ENCODE data around the gene AGTPBP1.

Gene AGTPBP1

DNA sequence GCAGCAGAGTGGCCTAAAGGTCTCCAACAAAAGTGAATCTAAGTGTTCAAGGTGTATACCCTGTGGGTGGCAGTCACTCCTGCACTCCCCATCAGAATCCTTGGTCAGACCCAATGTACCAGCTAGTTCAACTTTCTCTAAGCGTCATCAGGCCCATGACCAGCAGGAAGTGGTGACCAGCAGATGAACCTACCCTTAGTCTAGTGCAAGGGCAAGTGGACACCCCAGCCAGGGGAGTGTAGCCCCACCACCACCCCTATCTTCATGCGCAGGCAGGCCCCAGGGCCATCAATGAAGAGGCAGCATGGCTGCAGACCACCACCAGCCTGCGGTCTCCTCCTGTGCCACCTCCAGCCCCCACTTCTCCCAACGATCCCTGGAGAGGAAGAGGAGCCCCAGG is 213.1 kb downstream of the AGTPBP1 start:
- no peak for DNase-seq (ENCODE audit: low read depth in 1 of 2, low spot score in 1 of 2)
- H3K27ac ChIP-seq (replicated peaks): no peak overlapping the region
- H3K27me3 ChIP-seq (ENCODE audit: insufficient read depth, poor library complexity, severe bottlenecking): no peaks in the 10 kb centered on the region
- H3K4me3 ChIP-seq (replicated peaks; ENCODE audit: insufficient read depth, low read length): no peak overlapping the region
- TF ChIP-seq, protein P1, sequence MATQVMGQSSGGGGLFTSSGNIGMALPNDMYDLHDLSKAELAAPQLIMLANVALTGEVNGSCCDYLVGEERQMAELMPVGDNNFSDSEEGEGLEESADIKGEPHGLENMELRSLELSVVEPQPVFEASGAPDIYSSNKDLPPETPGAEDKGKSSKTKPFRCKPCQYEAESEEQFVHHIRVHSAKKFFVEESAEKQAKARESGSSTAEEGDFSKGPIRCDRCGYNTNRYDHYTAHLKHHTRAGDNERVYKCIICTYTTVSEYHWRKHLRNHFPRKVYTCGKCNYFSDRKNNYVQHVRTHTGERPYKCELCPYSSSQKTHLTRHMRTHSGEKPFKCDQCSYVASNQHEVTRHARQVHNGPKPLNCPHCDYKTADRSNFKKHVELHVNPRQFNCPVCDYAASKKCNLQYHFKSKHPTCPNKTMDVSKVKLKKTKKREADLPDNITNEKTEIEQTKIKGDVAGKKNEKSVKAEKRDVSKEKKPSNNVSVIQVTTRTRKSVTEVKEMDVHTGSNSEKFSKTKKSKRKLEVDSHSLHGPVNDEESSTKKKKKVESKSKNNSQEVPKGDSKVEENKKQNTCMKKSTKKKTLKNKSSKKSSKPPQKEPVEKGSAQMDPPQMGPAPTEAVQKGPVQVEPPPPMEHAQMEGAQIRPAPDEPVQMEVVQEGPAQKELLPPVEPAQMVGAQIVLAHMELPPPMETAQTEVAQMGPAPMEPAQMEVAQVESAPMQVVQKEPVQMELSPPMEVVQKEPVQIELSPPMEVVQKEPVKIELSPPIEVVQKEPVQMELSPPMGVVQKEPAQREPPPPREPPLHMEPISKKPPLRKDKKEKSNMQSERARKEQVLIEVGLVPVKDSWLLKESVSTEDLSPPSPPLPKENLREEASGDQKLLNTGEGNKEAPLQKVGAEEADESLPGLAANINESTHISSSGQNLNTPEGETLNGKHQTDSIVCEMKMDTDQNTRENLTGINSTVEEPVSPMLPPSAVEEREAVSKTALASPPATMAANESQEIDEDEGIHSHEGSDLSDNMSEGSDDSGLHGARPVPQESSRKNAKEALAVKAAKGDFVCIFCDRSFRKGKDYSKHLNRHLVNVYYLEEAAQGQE (IDR thresholded peaks at IDR 0.05; ENCODE audit: insufficient replicate concordance, low read depth): no peak
- TF ChIP-seq GABPA (IDR thresholded peaks at IDR 0.05; ENCODE audit: low read depth): no peak
- TF ChIP-seq POLR2AphosphoS5 (IDR thresholded peaks at IDR 0.05; ENCODE audit: low read depth): no peak
- no peak for TF ChIP-seq SPI1 (IDR thresholded peaks at IDR 0.05; ENCODE audit: borderline replicate concordance, low read depth)
- TF ChIP-seq, protein P2, sequence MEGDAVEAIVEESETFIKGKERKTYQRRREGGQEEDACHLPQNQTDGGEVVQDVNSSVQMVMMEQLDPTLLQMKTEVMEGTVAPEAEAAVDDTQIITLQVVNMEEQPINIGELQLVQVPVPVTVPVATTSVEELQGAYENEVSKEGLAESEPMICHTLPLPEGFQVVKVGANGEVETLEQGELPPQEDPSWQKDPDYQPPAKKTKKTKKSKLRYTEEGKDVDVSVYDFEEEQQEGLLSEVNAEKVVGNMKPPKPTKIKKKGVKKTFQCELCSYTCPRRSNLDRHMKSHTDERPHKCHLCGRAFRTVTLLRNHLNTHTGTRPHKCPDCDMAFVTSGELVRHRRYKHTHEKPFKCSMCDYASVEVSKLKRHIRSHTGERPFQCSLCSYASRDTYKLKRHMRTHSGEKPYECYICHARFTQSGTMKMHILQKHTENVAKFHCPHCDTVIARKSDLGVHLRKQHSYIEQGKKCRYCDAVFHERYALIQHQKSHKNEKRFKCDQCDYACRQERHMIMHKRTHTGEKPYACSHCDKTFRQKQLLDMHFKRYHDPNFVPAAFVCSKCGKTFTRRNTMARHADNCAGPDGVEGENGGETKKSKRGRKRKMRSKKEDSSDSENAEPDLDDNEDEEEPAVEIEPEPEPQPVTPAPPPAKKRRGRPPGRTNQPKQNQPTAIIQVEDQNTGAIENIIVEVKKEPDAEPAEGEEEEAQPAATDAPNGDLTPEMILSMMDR (IDR thresholded peaks at IDR 0.05; ENCODE audit: insufficient read depth, low read length): no peak

DNA sequence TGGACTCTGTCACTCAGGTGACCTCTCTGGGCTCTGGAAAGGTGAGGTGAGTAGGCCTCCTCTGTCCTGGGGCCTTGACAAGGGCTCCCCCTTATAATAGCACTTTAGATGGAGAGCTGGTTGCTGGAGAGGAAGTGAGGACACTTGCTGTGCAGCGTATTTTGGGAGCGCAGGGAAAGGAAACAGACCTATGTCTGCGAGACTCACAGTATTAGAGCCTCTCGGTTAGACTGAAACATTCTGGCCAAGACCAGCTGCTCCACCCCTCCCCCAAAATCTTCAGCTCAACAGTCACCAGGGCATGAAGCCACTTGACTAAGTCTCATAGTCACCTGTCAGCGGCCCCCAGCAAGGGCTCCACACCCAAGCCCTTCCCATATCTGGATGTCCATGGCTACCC is 213.6 kb downstream of the AGTPBP1 start:
- H3K27ac ChIP-seq (replicated peaks): no peak overlapping the region
- no peak overlapping the region for H3K4me3 ChIP-seq (replicated peaks; ENCODE audit: insufficient read depth, low read length)
- no peaks in the 10 kb centered on the region for H3K27me3 ChIP-seq (ENCODE audit: insufficient read depth, poor library complexity, severe bottlenecking)
- TF ChIP-seq, protein P2 (IDR thresholded peaks at IDR 0.05; ENCODE audit: insufficient read depth, low read length): no peak
- TF ChIP-seq GABPA (IDR thresholded peaks at IDR 0.05; ENCODE audit: low read depth) (no peak), POLR2AphosphoS5 (IDR thresholded peaks at IDR 0.05; ENCODE audit: low read depth) (no peak), SPI1 (IDR thresholded peaks at IDR 0.05; ENCODE audit: borderline replicate concordance, low read depth) (no peak)
- no peak for DNase-seq (ENCODE audit: low read depth in 1 of 2, low spot score in 1 of 2)

DNA sequence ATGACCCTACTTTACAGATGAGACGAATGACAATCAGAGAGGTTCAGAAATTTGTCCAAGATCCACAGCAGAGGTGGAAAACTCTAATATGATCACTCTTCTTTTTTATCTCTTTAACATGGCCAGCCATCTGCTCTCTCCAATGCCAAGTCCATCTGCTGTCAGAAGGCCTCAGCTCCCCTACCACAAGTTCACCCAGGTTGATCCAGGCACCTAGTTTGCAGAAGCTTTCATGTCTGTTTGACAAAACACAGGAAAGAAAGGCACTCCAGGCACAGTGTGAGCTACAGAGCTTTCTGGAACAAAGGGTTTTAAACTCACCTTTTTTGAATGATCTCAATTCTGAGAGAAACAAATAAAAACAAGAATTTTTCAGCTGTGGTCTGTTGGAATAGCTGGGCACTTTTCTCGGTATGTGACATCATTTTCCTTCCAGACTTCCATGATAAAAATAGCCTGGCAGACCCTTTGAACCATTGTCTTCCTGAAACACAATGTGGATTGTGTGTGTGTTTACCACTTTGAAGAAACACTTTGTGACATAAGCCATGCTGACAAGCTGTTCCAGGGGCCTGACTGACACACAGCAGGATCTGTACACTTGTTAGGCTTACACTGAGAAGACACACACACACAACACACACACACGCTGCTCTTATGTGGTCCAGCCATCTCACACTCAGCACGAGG is 214.3 kb downstream of the AGTPBP1 start:
- Histone ChIP-seq H3K4me3 (replicated peaks; ENCODE audit: insufficient read depth, low read length) (no peak overlapping the region), H3K27ac (replicated peaks) (no peak overlapping the region), H3K27me3 (ENCODE audit: insufficient read depth, poor library complexity, severe bottlenecking) (no peaks in the 10 kb centered on the region)
- DNase-seq (ENCODE audit: low read depth in 1 of 2, low spot score in 1 of 2): no peak
- TF ChIP-seq, protein P1 (IDR thresholded peaks at IDR 0.05; ENCODE audit: insufficient replicate concordance, low read depth): no peak
- TF ChIP-seq SPI1 (IDR thresholded peaks at IDR 0.05; ENCODE audit: borderline replicate concordance, low read depth) (no peak), GABPA (IDR thresholded peaks at IDR 0.05; ENCODE audit: low read depth) (no peak), POLR2AphosphoS5 (IDR thresholded peaks at IDR 0.05; ENCODE audit: low read depth) (no peak)
- TF ChIP-seq, protein P2 (IDR thresholded peaks at IDR 0.05; ENCODE audit: insufficient read depth, low read length): no peak

DNA sequence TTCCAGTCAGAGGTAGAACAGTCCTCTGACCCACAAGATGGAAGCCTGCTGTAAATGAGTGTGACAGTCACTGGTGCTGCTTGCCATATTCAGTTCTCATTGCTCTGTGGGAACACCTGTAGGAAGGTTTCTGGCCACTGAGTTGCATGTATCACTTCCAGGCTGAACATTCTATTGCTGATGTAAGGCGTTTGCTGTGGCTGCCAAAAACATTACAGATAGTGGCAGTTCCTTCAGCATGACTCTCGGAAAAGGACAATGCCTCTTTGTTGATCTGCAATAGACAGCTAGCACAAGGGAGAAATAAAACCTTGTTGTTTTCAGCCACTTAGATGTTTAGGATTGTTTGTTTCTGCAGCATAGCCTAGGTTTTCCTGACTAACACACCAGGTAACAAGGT is 217.2 kb downstream of the AGTPBP1 start:
- H3K27me3 ChIP-seq (ENCODE audit: insufficient read depth, poor library complexity, severe bottlenecking): no peaks in the 10 kb centered on the region
- no peak overlapping the region for H3K27ac ChIP-seq (replicated peaks)
- H3K4me3 ChIP-seq (replicated peaks; ENCODE audit: insufficient read depth, low read length): no peak overlapping the region
- TF ChIP-seq GABPA (IDR thresholded peaks at IDR 0.05; ENCODE audit: low read depth) (no peak), SPI1 (IDR thresholded peaks at IDR 0.05; ENCODE audit: borderline replicate concordance, low read depth) (no peak)
- TF ChIP-seq, protein P2 (IDR thresholded peaks at IDR 0.05; ENCODE audit: insufficient read depth, low read length): no peak
- no peak for DNase-seq (ENCODE audit: low read depth in 1 of 2, low spot score in 1 of 2)

All from HL-60 (cell line).